ENCODE data around the gene SLC2A4. TPM values are rescaled to one million over a fixed set of nuclear protein-coding genes. Genes with fewer than 3 reads are reported as not detected.

Gene SLC2A4
- total RNA-seq, 1 donor from 2014 or later: 0.38 TPM

DNA sequence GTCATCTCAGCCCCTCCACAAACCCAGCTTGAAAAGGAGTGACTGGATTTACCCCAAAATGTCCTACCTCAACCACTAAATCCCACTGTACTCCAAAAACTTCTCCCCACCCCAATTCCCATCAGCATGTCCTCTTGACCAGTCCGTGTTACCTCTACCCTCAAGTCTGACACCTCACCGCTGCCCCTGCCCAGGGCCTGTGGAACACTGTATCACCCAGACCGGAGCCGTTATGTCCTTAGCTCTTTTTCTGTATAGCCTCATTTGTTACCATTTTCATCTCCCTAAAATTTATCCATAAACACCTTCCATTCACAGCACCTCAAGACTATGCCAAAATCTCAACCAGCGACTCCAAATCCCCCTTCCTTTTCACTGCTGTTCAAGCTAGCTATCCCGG, 44.7 kb upstream of the SLC2A4 start:
- H3K27me3 ChIP-seq (ENCODE audit: control insufficient read depth, insufficient read depth, low read length): no peaks in the 10 kb centered on the region
- H3K36me3 ChIP-seq (ENCODE audit: control insufficient read depth, insufficient read depth, low read length): peaks cover 5% of the 10 kb centered on the region
- TF ChIP-seq, protein P1, sequence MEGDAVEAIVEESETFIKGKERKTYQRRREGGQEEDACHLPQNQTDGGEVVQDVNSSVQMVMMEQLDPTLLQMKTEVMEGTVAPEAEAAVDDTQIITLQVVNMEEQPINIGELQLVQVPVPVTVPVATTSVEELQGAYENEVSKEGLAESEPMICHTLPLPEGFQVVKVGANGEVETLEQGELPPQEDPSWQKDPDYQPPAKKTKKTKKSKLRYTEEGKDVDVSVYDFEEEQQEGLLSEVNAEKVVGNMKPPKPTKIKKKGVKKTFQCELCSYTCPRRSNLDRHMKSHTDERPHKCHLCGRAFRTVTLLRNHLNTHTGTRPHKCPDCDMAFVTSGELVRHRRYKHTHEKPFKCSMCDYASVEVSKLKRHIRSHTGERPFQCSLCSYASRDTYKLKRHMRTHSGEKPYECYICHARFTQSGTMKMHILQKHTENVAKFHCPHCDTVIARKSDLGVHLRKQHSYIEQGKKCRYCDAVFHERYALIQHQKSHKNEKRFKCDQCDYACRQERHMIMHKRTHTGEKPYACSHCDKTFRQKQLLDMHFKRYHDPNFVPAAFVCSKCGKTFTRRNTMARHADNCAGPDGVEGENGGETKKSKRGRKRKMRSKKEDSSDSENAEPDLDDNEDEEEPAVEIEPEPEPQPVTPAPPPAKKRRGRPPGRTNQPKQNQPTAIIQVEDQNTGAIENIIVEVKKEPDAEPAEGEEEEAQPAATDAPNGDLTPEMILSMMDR (IDR thresholded peaks at IDR 0.05; ENCODE audit: insufficient read depth, low read length, poor library complexity, severe bottlenecking): no peak
- no peak overlapping the region for H3K4me3 ChIP-seq (ENCODE audit: low read depth, low read length)
- DNase-seq (ENCODE audit: low read depth): no peak

- TF ChIP-seq, protein P1 (IDR thresholded peaks at IDR 0.05; ENCODE audit: insufficient read depth, low read length, poor library complexity, severe bottlenecking): no peak
- Histone ChIP-seq H3K4me3 (ENCODE audit: low read depth, low read length) (peak overlapping the region; percentile 97), H3K27me3 (ENCODE audit: control insufficient read depth, insufficient read depth, low read length) (no peaks in the 10 kb centered on the region), H3K36me3 (ENCODE audit: control insufficient read depth, insufficient read depth, low read length) (peaks cover 5% of the 10 kb centered on the region)
- DNase-seq (ENCODE audit: low read depth): no peak
Observed at GRCh38 chr17:7237266-7237760, 44.2 kb upstream of the SLC2A4 start.

- DNase-seq (ENCODE audit: low read depth): no peak
- H3K4me3 ChIP-seq (ENCODE audit: low read depth, low read length): peak overlapping the region; percentile 97
- H3K27me3 ChIP-seq (ENCODE audit: control insufficient read depth, insufficient read depth, low read length): no peaks in the 10 kb centered on the region
- H3K36me3 ChIP-seq (ENCODE audit: control insufficient read depth, insufficient read depth, low read length): peaks cover 5% of the 10 kb centered on the region
- TF ChIP-seq, protein P1 (IDR thresholded peaks at IDR 0.05; ENCODE audit: insufficient read depth, low read length, poor library complexity, severe bottlenecking): no peak
Observed at GRCh38 chr17:7237761-7238419, 43.6 kb upstream of the SLC2A4 start.

DNA sequence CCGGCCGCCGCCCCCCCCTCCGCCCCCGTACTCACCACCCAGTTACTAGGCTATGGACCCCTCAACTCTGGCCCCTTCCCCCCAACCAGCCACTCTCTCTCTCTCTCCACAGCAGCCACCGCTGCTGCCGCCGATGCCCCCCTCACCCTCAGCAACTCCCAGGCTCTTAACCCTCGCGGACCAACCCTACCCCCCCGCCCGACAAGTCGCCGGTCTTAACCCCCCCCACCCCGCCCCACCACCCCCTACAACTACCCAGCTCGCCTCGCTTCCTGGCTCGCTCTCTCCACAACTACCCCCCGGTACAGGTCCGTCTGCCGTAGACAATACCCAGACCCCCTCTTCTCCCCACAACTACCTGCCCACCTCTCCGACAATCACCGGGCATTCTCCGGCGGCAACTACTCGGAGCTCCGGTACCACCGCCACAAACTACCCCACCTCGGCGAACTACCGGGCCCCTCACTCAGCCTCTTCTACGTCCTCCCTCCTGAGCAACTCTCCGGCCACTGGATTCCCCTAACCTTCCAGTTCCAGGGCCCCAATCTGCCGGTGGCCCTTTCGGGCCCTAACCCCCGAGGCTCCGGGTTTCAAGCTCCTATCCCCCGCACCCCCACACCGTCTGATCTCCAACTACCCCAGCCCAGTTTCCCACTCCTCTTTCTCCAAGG, 43.0 kb upstream of the SLC2A4 start:
- H3K27me3 ChIP-seq (ENCODE audit: control insufficient read depth, insufficient read depth, low read length): no peaks in the 10 kb centered on the region
- peak overlapping the region; percentile 97 for H3K4me3 ChIP-seq (ENCODE audit: low read depth, low read length)
- no peak for DNase-seq (ENCODE audit: low read depth)
- TF ChIP-seq, protein P1 (IDR thresholded peaks at IDR 0.05; ENCODE audit: insufficient read depth, low read length, poor library complexity, severe bottlenecking): no peak
- H3K36me3 ChIP-seq (ENCODE audit: control insufficient read depth, insufficient read depth, low read length): peaks cover 5% of the 10 kb centered on the region

GRCh38 chr17:7239091-7240027, 42.2 kb upstream of the SLC2A4 start, which contains the start of gene PHF23:
Gene PHF23 (minus strand): TSS chr17:7239457. CDS start chr17:7239279, 178 bp downstream.
- DNase-seq (ENCODE audit: low read depth): peak; percentile 93
- no peaks in the 10 kb centered on the region for H3K27me3 ChIP-seq (ENCODE audit: control insufficient read depth, insufficient read depth, low read length)
- TF ChIP-seq, protein P1 (IDR thresholded peaks at IDR 0.05; ENCODE audit: insufficient read depth, low read length, poor library complexity, severe bottlenecking): no peak
- H3K4me3 ChIP-seq (ENCODE audit: low read depth, low read length): peak within 1 kb of the TSS; percentile 97
- peaks cover 5% of the 10 kb centered on the region for H3K36me3 ChIP-seq (ENCODE audit: control insufficient read depth, insufficient read depth, low read length)

Data from kidney epithelial cell (primary cell).